SU-DHL-6 (cell line): ENCODE data around the gene FDXR.

Source experiments
- EZH2phosphoT487 ChIP-seq: fragments of 200-600 bp; sonication (generic), shearing (Covaris generic); conservative IDR thresholded peaks from 2 replicates; pipeline ENCODE4 v1.6.1; 2018; ENCODE audit warnings: mild to moderate bottlenecking, antibody characterized with exemption, low read length, moderate library complexity, mixed read lengths
- TF ChIP-seq, protein P1 (sequence below): fragments of 200-600 bp; sonication (generic); IDR thresholded peaks from one replicate; pipeline ENCODE4 v1.5.1; 2017; ENCODE audit warnings: antibody characterized with exemption, mild to moderate bottlenecking, low read length, moderate library complexity; ENCODE audit not compliant: insufficient read depth, poor library complexity, severe bottlenecking

DNA sequence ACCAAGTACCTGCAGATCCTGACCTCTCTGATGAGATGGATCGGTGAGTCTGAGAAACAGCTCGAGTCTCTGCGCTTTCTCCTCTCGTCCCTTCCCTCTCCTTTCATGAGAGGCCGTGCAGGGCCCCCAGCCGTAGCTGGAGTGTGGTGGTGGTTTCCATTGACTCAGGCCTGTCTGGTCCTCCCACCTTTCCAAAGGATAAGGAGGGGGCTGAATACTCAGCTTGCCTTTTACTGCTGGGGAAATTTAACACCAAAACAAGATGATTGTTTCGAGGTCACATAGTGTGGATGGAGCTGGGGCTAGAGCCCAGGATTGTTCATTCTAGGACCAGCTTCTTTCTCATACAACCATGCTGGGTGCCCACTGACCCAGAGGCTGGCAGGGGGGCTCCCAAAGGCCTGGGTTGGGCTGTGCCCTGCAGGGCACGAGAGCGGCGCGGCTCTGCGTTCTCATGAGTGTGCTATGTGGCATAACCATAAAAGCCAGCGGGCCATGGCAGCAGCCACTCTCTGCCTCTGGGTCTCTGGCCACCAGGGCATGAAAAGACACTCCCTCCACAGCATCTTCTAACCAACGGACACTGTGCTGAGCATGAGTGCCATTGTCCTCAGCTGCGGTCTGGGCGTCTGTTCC is 52.9 kb downstream of the FDXR start:
- TF ChIP-seq, protein P1, sequence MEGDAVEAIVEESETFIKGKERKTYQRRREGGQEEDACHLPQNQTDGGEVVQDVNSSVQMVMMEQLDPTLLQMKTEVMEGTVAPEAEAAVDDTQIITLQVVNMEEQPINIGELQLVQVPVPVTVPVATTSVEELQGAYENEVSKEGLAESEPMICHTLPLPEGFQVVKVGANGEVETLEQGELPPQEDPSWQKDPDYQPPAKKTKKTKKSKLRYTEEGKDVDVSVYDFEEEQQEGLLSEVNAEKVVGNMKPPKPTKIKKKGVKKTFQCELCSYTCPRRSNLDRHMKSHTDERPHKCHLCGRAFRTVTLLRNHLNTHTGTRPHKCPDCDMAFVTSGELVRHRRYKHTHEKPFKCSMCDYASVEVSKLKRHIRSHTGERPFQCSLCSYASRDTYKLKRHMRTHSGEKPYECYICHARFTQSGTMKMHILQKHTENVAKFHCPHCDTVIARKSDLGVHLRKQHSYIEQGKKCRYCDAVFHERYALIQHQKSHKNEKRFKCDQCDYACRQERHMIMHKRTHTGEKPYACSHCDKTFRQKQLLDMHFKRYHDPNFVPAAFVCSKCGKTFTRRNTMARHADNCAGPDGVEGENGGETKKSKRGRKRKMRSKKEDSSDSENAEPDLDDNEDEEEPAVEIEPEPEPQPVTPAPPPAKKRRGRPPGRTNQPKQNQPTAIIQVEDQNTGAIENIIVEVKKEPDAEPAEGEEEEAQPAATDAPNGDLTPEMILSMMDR = no peak
- TF ChIP-seq EZH2phosphoT487 = no peak
